ENCODE data around the gene SLK.

SLK gene

DNA sequence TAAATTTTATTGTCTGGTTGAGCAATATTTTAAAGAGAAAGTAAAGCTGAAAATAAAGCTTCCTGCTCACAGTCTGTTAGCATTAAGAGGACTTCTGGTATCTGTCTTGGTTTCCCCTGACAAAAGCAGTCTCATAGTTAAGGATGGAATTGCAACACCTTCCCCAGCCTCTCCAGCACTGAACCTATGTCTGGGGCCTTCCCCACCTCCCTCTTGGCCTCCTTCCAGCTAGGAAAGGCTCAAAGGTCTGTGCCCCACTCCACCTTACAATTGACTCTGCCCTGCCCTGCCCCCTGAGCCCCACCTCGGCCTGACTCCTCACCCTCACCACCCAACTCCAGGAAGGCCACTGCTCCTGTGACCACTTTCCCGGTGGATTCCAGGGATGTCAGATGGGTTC is 85.5 kb downstream of the SLK start:
- DNase-seq (ENCODE audit: low read depth in 2 of 2) = no peak

- no peak for DNase-seq (ENCODE audit: low read depth in 2 of 2)
Measured at GRCh38 chr10:104053201-104053600, 86.3 kb downstream of the SLK start.

- DNase-seq (ENCODE audit: low read depth in 2 of 2) = no peak
Measured at GRCh38 chr10:104054430-104054829, 87.5 kb downstream of the SLK start.

GRCh38 chr10:104056619-104057273 is 89.8 kb downstream of the SLK start:
- DNase-seq (ENCODE audit: low read depth in 2 of 2) = no peak

DNA sequence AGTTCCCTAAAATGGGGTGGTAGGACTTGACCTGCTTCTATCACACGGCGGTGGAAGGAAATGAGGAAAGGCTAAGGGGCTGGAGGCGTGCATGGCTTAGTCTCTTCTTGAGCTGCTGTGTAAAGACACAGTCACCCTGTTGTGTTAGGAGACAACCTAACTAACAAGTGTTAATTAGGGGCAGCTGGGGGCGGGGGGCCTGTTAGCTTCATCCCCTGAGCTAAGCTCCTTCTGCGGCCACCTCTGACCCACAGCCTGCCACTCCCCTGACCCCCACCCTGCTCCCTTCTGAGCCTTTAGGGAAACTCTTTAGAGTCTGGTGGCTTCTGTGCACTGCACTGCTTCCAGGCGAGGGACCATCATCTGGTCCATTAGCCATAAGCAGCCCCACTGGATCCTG is 90.8 kb downstream of the SLK start:
- DNase-seq (ENCODE audit: low read depth in 2 of 2) = no peak

GRCh38 chr10:104059364-104059763 is 92.4 kb downstream of the SLK start:
- DNase-seq (ENCODE audit: low read depth in 2 of 2) = no peak

GRCh38 chr10:104061196-104061595 is 94.3 kb downstream of the SLK start:
- no peak for DNase-seq (ENCODE audit: low read depth in 2 of 2)

DNA sequence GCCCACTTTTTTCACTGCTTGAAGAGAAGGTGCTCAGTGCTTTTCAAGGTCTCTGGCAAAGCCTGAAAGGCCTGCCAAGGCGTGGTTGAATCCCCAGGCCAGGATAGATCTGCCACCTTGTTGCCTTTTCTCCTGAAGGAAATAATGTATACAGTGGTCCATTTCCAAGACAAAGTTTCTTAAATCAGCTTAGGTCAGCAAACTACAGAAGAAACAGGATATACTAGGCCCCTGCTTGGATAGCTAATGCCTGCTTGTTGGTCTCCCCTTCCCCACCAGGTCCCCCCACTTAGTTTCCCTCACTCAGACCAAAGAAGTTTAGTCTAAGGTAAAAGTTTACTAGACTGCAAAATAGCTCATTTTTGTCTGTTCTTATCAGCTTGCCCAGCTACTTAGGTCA is 98.8 kb downstream of the SLK start:
- no peak for DNase-seq (ENCODE audit: low read depth in 2 of 2)

DNA sequence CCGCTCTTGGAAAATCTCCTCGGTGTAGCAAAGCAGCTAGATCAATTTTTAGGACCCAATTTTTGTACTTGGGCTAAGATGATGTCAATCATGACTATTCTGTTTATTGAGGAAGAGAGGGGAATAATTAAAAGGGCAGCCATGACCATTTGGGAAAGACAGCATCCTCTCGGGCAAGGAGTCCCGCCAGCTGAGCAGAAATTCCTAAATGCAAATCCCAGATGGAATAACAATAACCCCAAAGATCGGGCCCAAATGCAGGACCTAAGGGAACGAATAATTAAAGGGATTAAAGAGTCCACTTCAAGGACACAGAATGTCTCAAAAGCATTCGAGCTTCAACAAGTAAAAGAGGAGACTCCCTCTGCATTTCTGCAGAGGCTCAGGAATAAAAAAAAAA is 100.0 kb downstream of the SLK start:
- no peak for DNase-seq (ENCODE audit: low read depth in 2 of 2)

- no peak for DNase-seq (ENCODE audit: low read depth in 2 of 2)
Measured at GRCh38 chr10:104067525-104067924, 100.6 kb downstream of the SLK start.

- DNase-seq (ENCODE audit: low read depth in 2 of 2) = no peak
Measured at GRCh38 chr10:104069613-104070012, 102.7 kb downstream of the SLK start.

- DNase-seq (ENCODE audit: low read depth in 2 of 2) = no peak
Measured at GRCh38 chr10:104072786-104073185, 105.8 kb downstream of the SLK start.

DNA sequence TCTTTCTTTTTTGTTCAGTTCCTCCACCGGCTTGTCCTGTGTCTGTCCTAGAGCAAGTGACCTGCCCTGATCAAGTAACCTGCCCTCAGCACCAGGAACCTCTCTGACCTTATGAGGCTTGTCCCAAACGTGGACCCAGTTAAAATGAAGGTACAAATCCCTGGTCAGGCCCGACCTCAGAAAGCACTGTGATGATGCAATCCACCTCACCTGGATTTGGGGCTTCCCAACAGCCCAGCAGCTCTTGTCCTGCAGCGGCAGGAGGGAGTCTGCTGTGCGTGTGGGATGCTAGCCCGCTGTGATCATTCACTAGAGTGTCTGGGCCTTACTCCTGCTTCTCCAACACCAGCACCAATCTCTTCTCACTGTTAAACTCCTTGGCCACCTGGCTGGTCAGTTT is 107.6 kb downstream of the SLK start:
- DNase-seq (ENCODE audit: low read depth in 2 of 2) = no peak

- no peak for DNase-seq (ENCODE audit: low read depth in 2 of 2)
Measured at GRCh38 chr10:104076743-104077160, 109.8 kb downstream of the SLK start.

DNA sequence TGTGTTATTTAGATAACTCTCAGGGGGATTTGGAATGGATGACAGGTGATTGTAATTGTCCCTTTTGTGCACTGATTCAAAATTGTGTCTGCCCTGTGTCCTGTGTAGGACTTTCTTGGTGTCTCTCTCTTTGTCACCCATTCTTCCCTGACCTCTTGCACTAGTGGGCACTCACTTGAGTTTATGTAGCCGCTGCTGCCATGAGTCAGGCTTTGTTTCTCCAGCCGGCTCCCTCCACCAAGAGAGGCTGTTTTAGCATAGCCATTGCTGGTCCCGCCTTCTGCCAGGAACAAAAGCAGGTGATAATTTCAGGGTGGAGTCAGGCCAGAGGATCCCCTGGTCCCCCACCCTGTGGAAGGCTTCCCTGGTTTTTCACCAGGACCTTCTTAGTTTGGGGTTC is 110.3 kb downstream of the SLK start:
- no peak for DNase-seq (ENCODE audit: low read depth in 2 of 2)

GRCh38 chr10:104077663-104078151 is 110.8 kb downstream of the SLK start:
- no peak for DNase-seq (ENCODE audit: low read depth in 2 of 2)

Measured in stimulated activated CD8-positive, alpha-beta memory T cell treated with anti-CD3 and anti-CD28 coated beads, Interleukin-7, amount 100 ng/mL, for 4 hours (primary cell).